Measurements from ENCODE around the gene CARS1.

CARS1 gene

GRCh38 chr11:2999464-2999998 lies 57.7 kb downstream of the CARS1 start:
- TF ChIP-seq TAF1 (IDR thresholded peaks at IDR 0.05; ENCODE audit: borderline replicate concordance, insufficient read depth, low read length), result no peak
- peak; percentile 39; the same call in 1 of the 2 replicates for TF ChIP-seq POLR2AphosphoS5 (IDR thresholded peaks at IDR 0.05; ENCODE audit: low read depth, low read length)

GRCh38 chr11:2998073-2998850 lies 59.0 kb downstream of the CARS1 start:
- TF ChIP-seq, protein P1, sequence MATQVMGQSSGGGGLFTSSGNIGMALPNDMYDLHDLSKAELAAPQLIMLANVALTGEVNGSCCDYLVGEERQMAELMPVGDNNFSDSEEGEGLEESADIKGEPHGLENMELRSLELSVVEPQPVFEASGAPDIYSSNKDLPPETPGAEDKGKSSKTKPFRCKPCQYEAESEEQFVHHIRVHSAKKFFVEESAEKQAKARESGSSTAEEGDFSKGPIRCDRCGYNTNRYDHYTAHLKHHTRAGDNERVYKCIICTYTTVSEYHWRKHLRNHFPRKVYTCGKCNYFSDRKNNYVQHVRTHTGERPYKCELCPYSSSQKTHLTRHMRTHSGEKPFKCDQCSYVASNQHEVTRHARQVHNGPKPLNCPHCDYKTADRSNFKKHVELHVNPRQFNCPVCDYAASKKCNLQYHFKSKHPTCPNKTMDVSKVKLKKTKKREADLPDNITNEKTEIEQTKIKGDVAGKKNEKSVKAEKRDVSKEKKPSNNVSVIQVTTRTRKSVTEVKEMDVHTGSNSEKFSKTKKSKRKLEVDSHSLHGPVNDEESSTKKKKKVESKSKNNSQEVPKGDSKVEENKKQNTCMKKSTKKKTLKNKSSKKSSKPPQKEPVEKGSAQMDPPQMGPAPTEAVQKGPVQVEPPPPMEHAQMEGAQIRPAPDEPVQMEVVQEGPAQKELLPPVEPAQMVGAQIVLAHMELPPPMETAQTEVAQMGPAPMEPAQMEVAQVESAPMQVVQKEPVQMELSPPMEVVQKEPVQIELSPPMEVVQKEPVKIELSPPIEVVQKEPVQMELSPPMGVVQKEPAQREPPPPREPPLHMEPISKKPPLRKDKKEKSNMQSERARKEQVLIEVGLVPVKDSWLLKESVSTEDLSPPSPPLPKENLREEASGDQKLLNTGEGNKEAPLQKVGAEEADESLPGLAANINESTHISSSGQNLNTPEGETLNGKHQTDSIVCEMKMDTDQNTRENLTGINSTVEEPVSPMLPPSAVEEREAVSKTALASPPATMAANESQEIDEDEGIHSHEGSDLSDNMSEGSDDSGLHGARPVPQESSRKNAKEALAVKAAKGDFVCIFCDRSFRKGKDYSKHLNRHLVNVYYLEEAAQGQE (IDR thresholded peaks at IDR 0.05; ENCODE audit: insufficient read depth in 1 of 2, low read depth in 2 of 2, low read length in 2 of 2), result no peak
- TF ChIP-seq POLR2AphosphoS5 (IDR thresholded peaks at IDR 0.05; ENCODE audit: low read depth, low read length) (no peak), TAF1 (IDR thresholded peaks at IDR 0.05; ENCODE audit: borderline replicate concordance, insufficient read depth, low read length) (no peak), SIN3A (IDR thresholded peaks at IDR 0.05; ENCODE audit: borderline replicate concordance, insufficient read depth, low read length) (no peak), FOXP2 (optimal IDR thresholded peaks at IDR 0.05; ENCODE audit: borderline replicate concordance, extremely low read depth, extremely low read length, insufficient read depth) (no peak)

DNA sequence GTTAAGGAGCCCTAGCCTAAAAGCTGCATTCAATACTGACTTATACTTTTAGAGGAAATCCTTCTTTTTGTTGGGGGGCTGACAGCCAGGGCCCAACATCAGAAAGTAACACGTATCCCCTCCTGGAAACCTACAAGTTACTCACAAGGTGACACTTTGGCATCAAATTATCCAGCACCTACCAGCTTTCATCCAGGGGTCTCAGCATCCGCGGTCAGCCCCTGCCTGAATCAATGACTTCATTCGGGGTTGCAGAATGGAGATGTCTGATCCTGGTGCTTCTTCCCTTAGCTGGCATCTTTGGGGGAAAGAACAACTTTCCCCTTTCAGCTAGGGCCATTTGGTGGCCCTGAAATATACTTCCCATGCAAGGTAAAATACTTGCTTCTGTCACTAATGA lies 59.8 kb downstream of the CARS1 start:
- TF ChIP-seq FOXP2 (optimal IDR thresholded peaks at IDR 0.05; ENCODE audit: borderline replicate concordance, extremely low read depth, extremely low read length, insufficient read depth) (no peak), TAF1 (IDR thresholded peaks at IDR 0.05; ENCODE audit: borderline replicate concordance, insufficient read depth, low read length) (no peak), SIN3A (IDR thresholded peaks at IDR 0.05; ENCODE audit: borderline replicate concordance, insufficient read depth, low read length) (no peak)
- TF ChIP-seq, protein P1 (IDR thresholded peaks at IDR 0.05; ENCODE audit: insufficient read depth in 1 of 2, low read depth in 2 of 2, low read length in 2 of 2), result no peak

DNA sequence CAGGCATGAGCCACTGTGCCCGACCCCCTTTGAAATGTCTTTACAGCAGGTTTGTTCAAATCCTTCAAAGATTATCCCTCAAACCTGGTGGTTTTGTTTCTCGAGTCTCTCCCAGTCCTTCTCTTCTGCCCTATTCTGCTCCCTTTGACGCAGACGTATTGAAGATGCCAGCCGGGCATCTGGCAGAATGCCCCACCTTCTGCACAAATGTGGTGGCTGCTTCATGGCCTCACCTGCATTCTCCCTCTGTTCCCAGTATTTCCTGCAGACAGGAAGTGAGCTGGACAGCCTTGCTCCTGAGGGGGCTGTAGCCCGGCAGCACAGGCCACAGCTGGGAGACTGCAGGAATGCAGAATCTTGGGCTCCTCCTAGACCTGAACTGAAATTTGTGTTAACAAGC lies 60.2 kb downstream of the CARS1 start:
- TF ChIP-seq, protein P1 (IDR thresholded peaks at IDR 0.05; ENCODE audit: insufficient read depth in 1 of 2, low read depth in 2 of 2, low read length in 2 of 2), result no peak
- TF ChIP-seq TAF1 (IDR thresholded peaks at IDR 0.05; ENCODE audit: borderline replicate concordance, insufficient read depth, low read length) (no peak), FOXP2 (optimal IDR thresholded peaks at IDR 0.05; ENCODE audit: borderline replicate concordance, extremely low read depth, extremely low read length, insufficient read depth) (no peak), SIN3A (IDR thresholded peaks at IDR 0.05; ENCODE audit: borderline replicate concordance, insufficient read depth, low read length) (no peak), POLR2AphosphoS5 (IDR thresholded peaks at IDR 0.05; ENCODE audit: low read depth, low read length) (no peak)

DNA sequence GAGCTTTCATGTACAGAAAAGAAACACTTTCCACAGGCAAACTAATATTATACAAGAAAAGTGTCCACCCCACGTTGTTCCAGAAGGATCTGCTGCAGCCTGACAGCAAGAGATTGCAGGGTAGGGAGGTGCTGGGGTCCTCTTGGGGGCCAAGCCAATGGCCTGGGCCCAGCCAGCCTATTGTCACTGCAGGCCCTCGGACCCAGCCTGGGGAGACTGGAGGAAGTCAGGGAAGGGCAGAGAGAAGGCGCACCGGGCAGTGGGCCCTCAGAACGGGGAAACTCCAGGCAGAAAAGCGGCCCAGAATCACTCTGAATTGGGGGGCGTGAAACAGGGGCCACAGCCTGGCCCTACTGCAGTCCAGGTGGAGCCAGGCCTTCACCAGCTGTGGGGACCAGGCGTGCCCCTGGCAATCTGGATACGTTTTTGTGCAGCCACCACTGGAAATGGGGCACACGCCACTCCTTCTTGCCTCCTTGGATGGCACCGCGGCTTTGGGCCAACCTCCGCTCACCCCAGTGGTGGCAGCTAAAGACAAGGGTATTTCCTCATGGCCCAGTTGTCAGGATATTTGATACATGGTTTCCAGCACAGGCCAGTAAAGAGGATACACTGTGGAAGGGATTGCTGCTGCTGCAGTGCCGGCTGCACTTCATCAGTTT lies 61.2 kb downstream of the CARS1 start:
- no peak for TF ChIP-seq POLR2AphosphoS5 (IDR thresholded peaks at IDR 0.05; ENCODE audit: low read depth, low read length)
- TF ChIP-seq TAF1 (IDR thresholded peaks at IDR 0.05; ENCODE audit: borderline replicate concordance, insufficient read depth, low read length), result no peak
- TF ChIP-seq, protein P1 (IDR thresholded peaks at IDR 0.05; ENCODE audit: insufficient read depth in 1 of 2, low read depth in 2 of 2, low read length in 2 of 2), result no peak
- TF ChIP-seq FOXP2 (optimal IDR thresholded peaks at IDR 0.05; ENCODE audit: borderline replicate concordance, extremely low read depth, extremely low read length, insufficient read depth), result no peak
